ENCODE results near the gene IRS1. TPM values are rescaled to one million over a fixed set of nuclear protein-coding genes. Genes with fewer than 3 reads are reported as not detected.
"Not testable (repeated sequence)": the region's sequence is repeated elsewhere in the genome, so short reads cannot be mapped to it uniquely, and the experiment has no call there.

Gene IRS1
- 10 to 100 TPM in 1 of 8 experiments, 1 to 10 TPM in 7; 7.1 to 47.0 (median 8.7) TPM for total RNA-seq

GRCh38 chr2:226799211-226799975, at the start of gene IRS1:
IRS1 (minus strand) TSS chr2:226799820; CDS start chr2:226798738, 1,082 bp downstream.
- in situ Hi-C loops (cut with MboI; ENCODE audit: low pct_unique_long_range_greater_than_20kb in 2 of 9, low sequenced_read_pairs in 9 of 9, unreplicated experiment in 9 of 9) = loop anchor here in 3 of 9 experiments (25.0 kb wide), 4 partner anchors 387 to 912 kb away; no protein-coding TSS in a partner anchor
- H3K4me1 ChIP-seq (replicated peaks in 1 of 2) = peaks cover 10 to 25% of the 10 kb centered on the region in 2 donors
- WGBS, 10 experiments = 0% methylated on average over 1 of the region's 82 CpGs; no CpG with 5 or more reads in 9 of the 10 experiments
- ATAC-seq (replicated peaks in 6 of 8) = peak; percentile 14 to 73 (median 61)
- H3K27ac ChIP-seq = peak within 1 kb of the TSS; percentile 65 to 84
- peak within 1 kb of the TSS; percentile 71 to 89 (median 83) for H3K4me3 ChIP-seq

- in situ Hi-C loops (cut with MboI; ENCODE audit: low pct_unique_long_range_greater_than_20kb in 2 of 9, low sequenced_read_pairs in 9 of 9, unreplicated experiment in 9 of 9) = no loop called here
- no peak overlapping the region for H3K4me3 ChIP-seq
- no peak overlapping the region for H3K27ac ChIP-seq
- 88 to 95% (median 92%) methylated on average over 2 of the region's 2 CpGs; no CpG with 5 or more reads in 6 of the 10 experiments for WGBS, 10 experiments
- no peak for ATAC-seq (replicated peaks in 6 of 8)
- peaks cover 5 to 11% of the 10 kb centered on the region in 2 donors for H3K4me1 ChIP-seq (replicated peaks in 1 of 2)
Observed at GRCh38 chr2:226849349-226849748, 49.7 kb upstream of the IRS1 start.

GRCh38 chr2:226847511-226847910, 47.9 kb upstream of the IRS1 start:
- ATAC-seq (replicated peaks in 6 of 8) = no peak
- H3K4me3 ChIP-seq = no peak overlapping the region
- in situ Hi-C loops (cut with MboI; ENCODE audit: low pct_unique_long_range_greater_than_20kb in 2 of 9, low sequenced_read_pairs in 9 of 9, unreplicated experiment in 9 of 9) = no loop called here
- H3K4me1 ChIP-seq (replicated peaks in 1 of 2) = peaks cover 5 to 11% of the 10 kb centered on the region in 2 donors
- H3K27ac ChIP-seq = no peak overlapping the region
- WGBS, 10 experiments = 50 to 100% (median 76%) methylated on average over 1 to 2 of the region's 2 CpGs; no CpG with 5 or more reads in 4 of the 10 experiments

GRCh38 chr2:226847090-226847489, 47.5 kb upstream of the IRS1 start:
- in situ Hi-C loops (cut with MboI; ENCODE audit: low pct_unique_long_range_greater_than_20kb in 2 of 9, low sequenced_read_pairs in 9 of 9, unreplicated experiment in 9 of 9) = no loop called here
- Histone ChIP-seq H3K4me3 (no peak overlapping the region), H3K27ac (no peak overlapping the region), H3K4me1 (replicated peaks in 1 of 2) (peaks cover 5 to 11% of the 10 kb centered on the region in 2 donors)
- 40 to 100% (median 64%) methylated on average over 1 of the region's 1 CpG; no CpG with 5 or more reads in 1 of the 10 experiments for WGBS, 10 experiments
- ATAC-seq (replicated peaks in 6 of 8) = no peak

- in situ Hi-C loops (cut with MboI; ENCODE audit: low pct_unique_long_range_greater_than_20kb in 2 of 9, low sequenced_read_pairs in 9 of 9, unreplicated experiment in 9 of 9) = no loop called here
- H3K27ac ChIP-seq = no peak overlapping the region
- ATAC-seq (replicated peaks in 6 of 8) = peak in 4 of 8 experiments; percentile 42 to 76 (median 60)
Observed at GRCh38 chr2:226845386-226846116, 45.9 kb upstream of the IRS1 start.

GRCh38 chr2:226843001-226843400, 43.4 kb upstream of the IRS1 start:
- H3K4me1 ChIP-seq (replicated peaks in 1 of 2) = peaks cover 21 to 39% of the 10 kb centered on the region in 2 donors
- H3K27ac ChIP-seq; H3K4me3 ChIP-seq; ATAC-seq (replicated peaks in 6 of 8); in situ Hi-C loops (cut with MboI; ENCODE audit: low pct_unique_long_range_greater_than_20kb in 2 of 9, low sequenced_read_pairs in 9 of 9, unreplicated experiment in 9 of 9): not testable (repeated sequence)
- WGBS, 10 experiments = 70 to 100% (median 100%) methylated on average over 1 of the region's 1 CpG; no CpG with 5 or more reads in 2 of the 10 experiments

More at GRCh38 chr2:226845386-226846116, 45.9 kb upstream of the IRS1 start:
- Histone ChIP-seq H3K4me1 (replicated peaks in 1 of 2) (peaks cover 5 to 15% of the 10 kb centered on the region in 2 donors), H3K4me3 (no peak overlapping the region)
- WGBS, 10 experiments = 20 to 86% (median 60%) methylated on average over 2 to 3 of the region's 3 CpGs; no CpG with 5 or more reads in 3 of the 10 experiments

GRCh38 chr2:226839951-226840350, 40.3 kb upstream of the IRS1 start:
- 63 to 100% (median 90%) methylated on average over 2 of the region's 2 CpGs; no CpG with 5 or more reads in 5 of the 10 experiments for WGBS, 10 experiments
- peaks cover 24 to 45% of the 10 kb centered on the region in 2 donors for H3K4me1 ChIP-seq (replicated peaks in 1 of 2)
- ATAC-seq (replicated peaks in 6 of 8) = no peak
- no peak overlapping the region for H3K27ac ChIP-seq
- in situ Hi-C loops (cut with MboI; ENCODE audit: low pct_unique_long_range_greater_than_20kb in 2 of 9, low sequenced_read_pairs in 9 of 9, unreplicated experiment in 9 of 9) = no loop called here
- no peak overlapping the region for H3K4me3 ChIP-seq

- Histone ChIP-seq H3K4me1 (replicated peaks in 1 of 2) (peaks cover 24 to 44% of the 10 kb centered on the region in 2 donors), H3K27ac (no peak overlapping the region), H3K4me3 (no peak overlapping the region)
- WGBS, 10 experiments = 88 to 100% (median 95%) methylated on average over 3 to 10 of the region's 10 CpGs
- ATAC-seq (replicated peaks in 6 of 8) = no peak
- in situ Hi-C loops (cut with MboI; ENCODE audit: low pct_unique_long_range_greater_than_20kb in 2 of 9, low sequenced_read_pairs in 9 of 9, unreplicated experiment in 9 of 9) = no loop called here
Observed at GRCh38 chr2:226839161-226839560, 39.5 kb upstream of the IRS1 start.

- WGBS, 10 experiments = 40 to 88% (median 64%) methylated on average over 1 to 3 of the region's 3 CpGs; no CpG with 5 or more reads in 1 of the 10 experiments
- ATAC-seq (replicated peaks in 6 of 8) = no peak
- Histone ChIP-seq H3K27ac (no peak overlapping the region), H3K4me1 (replicated peaks in 1 of 2) (peaks cover 24 to 44% of the 10 kb centered on the region in 2 donors), H3K4me3 (no peak overlapping the region)
- in situ Hi-C loops (cut with MboI; ENCODE audit: low pct_unique_long_range_greater_than_20kb in 2 of 9, low sequenced_read_pairs in 9 of 9, unreplicated experiment in 9 of 9) = no loop called here
Observed at GRCh38 chr2:226838722-226839121, 39.1 kb upstream of the IRS1 start.

- ATAC-seq (replicated peaks in 6 of 8) = no peak
- in situ Hi-C loops (cut with MboI; ENCODE audit: low pct_unique_long_range_greater_than_20kb in 2 of 9, low sequenced_read_pairs in 9 of 9, unreplicated experiment in 9 of 9) = no loop called here
- Histone ChIP-seq H3K4me3 (no peak overlapping the region), H3K27ac (no peak overlapping the region), H3K4me1 (replicated peaks in 1 of 2) (peaks cover 24 to 44% of the 10 kb centered on the region in 2 donors)
- 83 to 100% (median 90%) methylated on average over 4 to 10 of the region's 12 CpGs for WGBS, 10 experiments
Observed at GRCh38 chr2:226837787-226838603, 38.4 kb upstream of the IRS1 start.

- Histone ChIP-seq H3K27ac (no peak overlapping the region), H3K4me1 (replicated peaks in 1 of 2) (peaks cover 24 to 44% of the 10 kb centered on the region in 2 donors), H3K4me3 (peak overlapping the region in 2 of 5 donors; percentile 86 to 91)
- 67 to 100% (median 97%) methylated on average over 1 to 7 of the region's 7 CpGs; no CpG with 5 or more reads in 1 of the 10 experiments for whole genome bisulfite sequencing, 10 experiments
- ATAC-seq (replicated peaks in 6 of 8) = no peak
- in situ Hi-C loops (cut with MboI; ENCODE audit: low pct_unique_long_range_greater_than_20kb in 2 of 9, low sequenced_read_pairs in 9 of 9, unreplicated experiment in 9 of 9) = no loop called here
Observed at GRCh38 chr2:226837334-226837733, 37.7 kb upstream of the IRS1 start.

GRCh38 chr2:226836548-226836885, 36.9 kb upstream of the IRS1 start:
- in situ Hi-C loops (cut with MboI; ENCODE audit: low pct_unique_long_range_greater_than_20kb in 2 of 9, low sequenced_read_pairs in 9 of 9, unreplicated experiment in 9 of 9) = no loop called here
- peak in 2 of 8 experiments; percentile 1 to 4 for ATAC-seq (replicated peaks in 6 of 8)
- H3K4me3 ChIP-seq = peak overlapping the region; percentile 47 to 91 (median 69)
- WGBS, 10 experiments = 0 to 28% (median 5%) methylated on average over 1 to 6 of the region's 6 CpGs; no CpG with 5 or more reads in 1 of the 10 experiments
- peaks cover 24 to 44% of the 10 kb centered on the region in 2 donors for H3K4me1 ChIP-seq (replicated peaks in 1 of 2)
- peak overlapping the region; percentile 84 to 90 for H3K27ac ChIP-seq

All from motor neuron (in vitro differentiated cells).